HG03460 (cell line): Measurements from ENCODE around the gene RYR1.
"Not testable (repeated sequence)": the region's sequence is repeated elsewhere in the genome, so short reads cannot be mapped to it uniquely, and the experiment has no call there.

Experiments used
- ATAC-seq: cut with Tn5 transposase; IDR thresholded peaks from one replicate; pipeline ENCODE4 v1.9.1; 2021; ENCODE audit not compliant: unreplicated experiment

Gene RYR1

DNA sequence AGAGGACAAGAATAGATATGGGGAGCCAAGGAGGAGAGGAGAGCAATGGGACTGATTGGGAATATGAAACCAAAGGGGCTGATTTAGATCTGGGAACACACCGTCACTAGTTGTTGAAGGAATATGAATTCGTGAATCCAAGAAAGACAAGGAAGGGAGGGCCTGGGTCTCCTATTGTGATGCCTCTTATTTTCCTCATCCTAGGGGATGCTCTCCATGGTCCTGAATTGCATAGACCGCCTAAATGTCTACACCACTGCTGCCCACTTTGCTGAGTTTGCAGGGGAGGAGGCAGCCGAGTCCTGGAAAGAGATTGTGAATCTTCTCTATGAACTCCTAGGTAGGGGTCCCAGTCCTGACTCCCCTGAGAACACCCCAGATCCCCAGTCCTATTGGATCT is 21.5 kb downstream of the RYR1 start:
- no peak for ATAC-seq

DNA sequence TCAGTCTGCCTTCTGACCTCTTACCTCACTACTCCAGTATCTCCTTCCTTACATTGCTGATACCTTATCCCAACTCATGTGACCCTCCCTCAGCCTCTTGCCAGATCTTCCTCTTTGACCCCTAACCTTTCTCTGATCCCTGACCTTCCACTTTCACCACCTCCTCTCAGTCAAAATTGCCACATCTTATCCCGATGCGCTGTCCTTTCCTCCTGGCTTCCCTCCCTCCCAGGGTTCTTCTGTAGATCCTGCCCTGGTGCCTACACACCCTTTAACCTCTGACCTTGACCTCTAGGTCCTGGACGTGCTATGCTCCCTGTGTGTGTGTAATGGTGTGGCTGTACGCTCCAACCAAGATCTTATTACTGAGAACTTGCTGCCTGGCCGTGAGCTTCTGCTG is 23.7 kb downstream of the RYR1 start:
- ATAC-seq = no peak

DNA sequence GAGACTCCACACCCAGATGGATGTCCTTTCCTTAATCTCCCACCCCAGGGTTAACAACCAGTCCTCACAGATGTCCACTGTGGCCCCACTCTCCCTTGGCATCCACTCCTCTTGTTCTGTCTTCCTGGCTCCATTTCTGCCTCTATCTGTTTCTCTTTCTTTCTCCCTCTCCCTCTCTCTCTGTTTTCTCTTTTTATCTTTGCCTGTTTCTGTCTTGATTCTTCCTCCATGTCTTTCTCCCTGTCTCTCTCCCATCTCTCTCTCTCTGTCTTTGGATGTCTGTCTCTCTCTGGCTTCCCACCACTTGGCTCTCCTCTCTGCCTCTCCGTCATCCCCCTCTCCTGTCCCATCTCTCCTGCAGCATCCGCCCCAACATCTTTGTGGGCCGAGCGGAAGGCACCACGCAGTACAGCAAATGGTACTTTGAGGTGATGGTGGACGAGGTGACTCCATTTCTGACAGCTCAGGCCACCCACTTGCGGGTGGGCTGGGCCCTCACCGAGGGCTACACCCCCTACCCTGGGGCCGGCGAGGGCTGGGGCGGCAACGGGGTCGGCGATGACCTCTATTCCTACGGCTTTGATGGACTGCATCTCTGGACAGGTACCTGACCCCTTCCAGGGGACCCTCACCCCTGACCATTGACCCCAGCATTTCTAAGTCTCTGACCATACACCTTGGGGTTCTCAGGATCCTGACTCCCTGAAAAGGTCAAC is 24.4 kb downstream of the RYR1 start:
- no peak for ATAC-seq

DNA sequence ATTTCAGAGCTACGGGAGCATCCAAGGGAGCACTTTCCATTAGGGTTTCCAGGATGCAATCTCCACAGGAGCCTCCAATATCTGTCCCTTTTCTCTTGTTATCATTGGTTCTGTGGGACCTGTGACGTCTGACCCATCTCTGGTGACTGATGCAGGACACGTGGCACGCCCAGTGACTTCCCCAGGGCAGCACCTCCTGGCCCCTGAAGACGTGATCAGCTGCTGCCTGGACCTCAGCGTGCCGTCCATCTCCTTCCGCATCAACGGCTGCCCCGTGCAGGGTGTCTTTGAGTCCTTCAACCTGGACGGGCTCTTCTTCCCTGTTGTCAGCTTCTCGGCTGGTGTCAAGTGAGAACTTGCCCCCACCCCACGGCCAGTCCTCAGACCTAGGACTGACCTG is 25.5 kb downstream of the RYR1 start:
- no peak for ATAC-seq

DNA sequence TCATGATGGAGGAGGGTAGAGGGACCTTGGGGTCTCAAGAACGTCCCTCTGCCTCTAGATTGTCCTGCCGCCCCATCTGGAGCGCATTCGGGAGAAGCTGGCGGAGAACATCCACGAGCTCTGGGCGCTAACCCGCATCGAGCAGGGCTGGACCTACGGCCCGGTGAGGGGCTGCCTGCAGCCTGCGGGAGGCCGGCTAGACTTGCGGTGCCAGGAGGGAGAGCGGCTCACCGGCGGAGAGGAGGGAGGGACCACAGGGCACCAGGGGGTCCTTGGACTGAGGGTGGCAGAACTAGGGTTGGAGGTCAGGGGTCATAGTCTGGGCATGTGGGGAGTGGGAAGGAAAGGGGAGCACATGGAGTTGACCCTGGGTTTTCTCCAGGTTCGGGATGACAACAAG is 29.9 kb downstream of the RYR1 start:
- ATAC-seq = no peak

DNA sequence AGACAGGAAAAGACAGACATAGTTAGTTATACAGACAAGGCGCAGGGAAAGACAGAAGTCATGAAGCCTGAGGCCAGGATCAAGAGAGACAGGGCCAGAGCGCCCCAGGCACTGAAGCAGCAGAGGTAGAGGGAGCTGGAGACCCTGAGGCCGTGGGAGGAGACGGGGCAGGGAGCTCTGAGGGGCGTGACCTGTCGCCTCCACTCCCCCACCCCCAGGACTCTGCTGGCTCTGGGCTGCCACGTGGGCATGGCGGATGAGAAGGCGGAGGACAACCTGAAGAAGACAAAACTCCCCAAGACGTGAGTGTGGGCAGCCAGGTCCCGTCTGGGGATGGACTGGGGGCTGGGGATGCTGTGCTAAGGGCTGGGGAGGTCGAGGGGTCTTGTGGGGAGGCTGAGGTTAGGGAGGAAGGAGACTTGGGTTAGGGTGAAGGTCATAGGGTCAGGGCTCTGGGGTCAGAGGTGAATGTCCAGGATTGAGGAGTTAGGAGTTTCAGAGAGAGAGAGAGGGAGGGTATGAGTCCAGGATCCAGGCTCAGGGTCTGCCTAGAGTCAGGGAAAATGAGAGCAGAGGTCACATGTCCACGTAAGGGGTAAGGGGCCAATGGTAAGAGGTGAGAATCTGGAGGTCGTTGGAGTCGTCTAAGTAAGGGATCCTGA is 31.1 kb downstream of the RYR1 start:
- no peak for ATAC-seq

DNA sequence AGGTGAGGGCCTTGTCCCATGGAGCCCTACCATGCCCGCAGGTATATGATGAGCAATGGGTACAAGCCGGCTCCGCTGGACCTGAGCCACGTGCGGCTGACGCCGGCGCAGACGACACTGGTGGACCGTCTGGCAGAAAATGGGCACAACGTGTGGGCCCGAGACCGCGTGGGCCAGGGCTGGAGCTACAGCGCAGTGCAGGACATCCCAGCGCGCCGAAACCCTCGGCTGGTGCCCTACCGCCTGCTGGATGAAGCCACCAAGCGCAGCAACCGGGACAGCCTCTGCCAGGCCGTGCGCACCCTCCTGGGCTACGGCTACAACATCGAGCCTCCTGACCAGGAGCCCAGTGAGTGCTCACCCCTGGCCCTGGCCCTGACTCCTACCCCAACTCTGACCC is 32.6 kb downstream of the RYR1 start:
- ATAC-seq = no peak

DNA sequence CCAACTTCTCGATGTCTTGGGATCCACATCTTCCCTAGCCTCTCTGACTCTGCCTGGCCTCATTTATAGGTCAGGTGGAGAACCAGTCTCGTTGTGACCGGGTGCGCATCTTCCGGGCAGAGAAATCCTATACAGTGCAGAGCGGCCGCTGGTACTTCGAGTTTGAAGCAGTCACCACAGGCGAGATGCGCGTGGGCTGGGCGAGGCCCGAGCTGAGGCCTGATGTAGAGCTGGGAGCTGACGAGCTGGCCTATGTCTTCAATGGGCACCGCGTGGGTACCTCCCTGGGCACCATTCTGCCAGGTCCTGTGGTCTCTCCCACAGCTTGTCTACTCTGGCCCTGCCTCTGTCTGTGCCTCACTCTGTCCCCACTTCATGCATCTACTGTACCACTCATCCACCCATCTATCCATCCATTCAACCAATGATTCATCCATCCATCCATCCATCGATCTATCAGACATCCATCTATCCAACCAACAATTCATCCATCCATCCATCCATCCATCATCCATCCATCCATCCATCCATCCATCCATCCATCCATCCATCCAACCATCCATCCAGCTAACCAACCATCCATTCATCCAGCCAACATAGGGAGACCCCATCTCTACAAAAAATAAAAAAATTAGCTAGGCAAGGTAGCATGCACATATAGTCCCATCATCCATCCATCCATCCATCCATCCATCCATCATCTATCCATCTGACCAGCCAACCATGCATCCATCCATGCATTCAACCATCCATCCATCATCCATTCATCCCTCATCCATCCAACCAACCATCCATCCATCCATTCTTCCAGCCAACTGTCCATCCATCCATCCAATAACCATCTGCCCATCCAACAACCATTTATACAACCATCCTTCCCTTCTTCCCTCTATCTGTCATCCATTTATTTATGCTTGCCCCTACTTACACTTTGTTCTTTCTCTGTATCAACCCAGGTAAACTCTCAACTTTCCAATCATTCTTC is 34.3 kb downstream of the RYR1 start:
- ATAC-seq = no peak

DNA sequence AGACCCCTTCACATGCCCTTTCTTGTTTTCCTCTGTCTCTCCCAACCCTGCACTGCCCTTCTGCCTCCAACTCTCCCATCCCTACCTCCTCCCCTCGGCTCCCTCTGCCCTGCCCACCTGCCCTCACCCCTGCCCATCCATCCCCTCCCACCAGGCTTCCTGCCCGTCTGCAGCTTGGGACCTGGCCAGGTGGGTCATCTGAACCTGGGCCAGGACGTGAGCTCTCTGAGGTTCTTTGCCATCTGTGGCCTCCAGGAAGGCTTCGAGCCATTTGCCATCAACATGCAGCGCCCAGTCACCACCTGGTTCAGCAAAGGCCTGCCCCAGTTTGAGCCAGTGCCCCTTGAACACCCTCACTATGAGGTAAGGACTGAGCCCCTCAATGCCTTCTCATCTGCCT is 35.7 kb downstream of the RYR1 start:
- no peak for ATAC-seq

DNA sequence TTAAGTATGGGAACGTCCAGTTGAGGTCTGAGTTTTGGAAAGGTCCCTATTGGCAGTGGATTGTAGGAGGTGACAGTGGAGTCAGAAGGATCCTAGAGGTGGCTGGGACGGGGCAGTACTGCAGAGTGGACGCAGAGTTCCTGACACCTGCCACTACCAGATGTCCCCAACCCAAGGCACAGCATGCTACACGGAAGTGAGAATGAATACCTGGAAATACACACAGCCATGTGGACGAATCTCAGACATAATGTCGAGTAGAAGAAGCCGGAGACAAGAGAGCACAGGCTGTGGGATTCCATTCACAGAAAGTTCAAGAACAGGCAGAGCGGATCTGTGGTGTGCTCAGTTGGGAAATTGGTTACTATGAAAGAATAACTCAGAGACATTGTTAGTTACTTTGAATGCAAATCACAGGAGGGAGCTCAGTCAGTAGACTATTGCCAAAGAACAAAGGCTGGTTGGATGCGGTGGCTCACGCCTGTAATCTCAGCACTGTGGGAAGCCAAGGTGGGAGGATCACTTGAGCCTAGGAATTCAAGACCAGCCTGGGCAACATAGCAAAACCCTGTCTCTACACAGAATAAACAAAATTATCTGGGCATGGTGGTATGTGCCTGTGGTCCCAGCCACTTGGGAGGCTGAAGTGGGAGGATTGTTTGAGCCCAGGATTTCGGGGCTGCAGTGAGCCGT is 37.4 kb downstream of the RYR1 start:
- no peak for ATAC-seq

DNA sequence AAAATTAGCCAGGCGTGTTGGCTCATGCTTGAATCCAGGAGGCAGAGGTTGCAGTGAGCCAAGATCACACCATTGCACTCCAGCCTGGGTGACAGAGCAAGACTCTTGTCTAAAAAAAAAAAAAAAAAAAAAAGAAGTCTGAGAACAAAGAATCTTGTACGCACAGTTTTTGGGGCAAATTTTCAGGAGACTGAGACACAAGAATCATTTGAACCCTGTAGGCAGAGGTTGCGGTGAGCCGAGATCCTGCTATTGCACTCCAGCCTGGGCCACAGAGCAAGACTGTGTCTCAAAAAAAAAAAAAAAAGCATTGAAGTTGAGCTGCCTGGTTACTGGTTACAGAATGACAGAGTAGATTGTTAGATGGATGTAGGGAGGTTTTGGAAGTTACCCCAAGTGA is 39.2 kb downstream of the RYR1 start:
- not testable (repeated sequence) for ATAC-seq

DNA sequence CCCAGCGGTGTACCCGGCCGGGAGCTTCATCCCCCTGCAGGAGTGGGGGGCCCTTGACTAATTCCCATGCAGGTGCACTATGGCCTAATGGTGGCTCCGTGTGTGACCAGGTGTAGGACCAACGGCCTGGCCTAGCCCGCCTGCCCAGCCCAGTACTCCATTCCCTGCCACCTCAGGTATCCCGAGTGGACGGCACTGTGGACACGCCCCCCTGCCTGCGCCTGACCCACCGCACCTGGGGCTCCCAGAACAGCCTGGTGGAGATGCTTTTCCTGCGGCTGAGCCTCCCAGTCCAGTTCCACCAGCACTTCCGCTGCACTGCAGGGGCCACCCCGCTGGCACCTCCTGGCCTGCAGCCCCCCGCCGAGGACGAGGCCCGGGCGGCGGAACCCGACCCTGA is 39.7 kb downstream of the RYR1 start:
- no peak for ATAC-seq

DNA sequence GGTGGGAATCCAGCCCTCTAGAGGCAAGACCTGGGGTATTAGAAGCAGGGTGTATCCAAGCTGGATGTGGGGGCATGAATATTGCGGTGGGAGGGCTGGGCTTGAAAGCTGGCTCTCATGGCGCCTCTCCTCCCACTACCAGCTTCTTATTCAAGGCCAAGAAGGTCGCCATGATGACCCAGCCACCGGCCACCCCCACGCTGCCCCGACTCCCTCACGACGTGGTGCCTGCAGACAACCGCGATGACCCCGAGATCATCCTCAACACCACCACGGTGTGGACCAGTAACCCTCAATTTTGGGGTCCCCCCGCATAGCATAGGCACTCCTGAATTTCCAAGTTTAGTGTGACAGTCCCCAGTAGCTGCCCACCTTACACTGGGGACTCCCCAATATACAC is 41.7 kb downstream of the RYR1 start:
- no peak for ATAC-seq

DNA sequence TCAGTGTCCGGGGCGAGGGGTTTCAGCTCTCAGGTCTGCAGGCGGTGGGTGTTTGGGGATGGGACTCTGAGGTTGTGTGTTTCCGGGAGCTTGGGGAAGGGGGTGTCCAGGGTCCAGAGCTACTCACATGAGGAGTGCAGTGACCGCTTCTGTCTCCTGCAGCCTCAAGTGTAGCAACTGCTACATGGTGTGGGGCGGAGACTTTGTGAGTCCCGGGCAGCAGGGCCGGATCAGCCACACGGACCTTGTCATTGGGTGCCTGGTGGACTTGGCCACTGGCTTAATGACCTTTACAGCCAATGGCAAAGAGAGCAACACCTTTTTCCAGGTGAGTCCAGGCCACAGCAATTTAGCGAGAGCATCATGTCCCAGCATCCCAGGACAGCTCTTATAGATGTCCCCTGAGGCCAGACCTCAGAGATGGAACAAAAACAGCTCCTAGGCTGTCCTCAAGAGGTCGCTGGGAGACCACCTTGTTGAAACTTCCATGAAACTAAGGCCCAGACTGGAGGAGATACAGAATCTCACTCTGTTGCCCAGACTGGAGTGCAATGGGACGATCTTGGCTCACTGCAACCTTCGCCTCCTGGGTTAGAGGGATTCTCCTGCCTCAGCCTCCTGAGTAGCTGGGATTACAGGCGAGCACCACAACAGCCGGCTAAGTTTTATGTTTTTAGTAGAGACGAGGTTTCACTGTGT is 44.9 kb downstream of the RYR1 start:
- ATAC-seq = no peak

DNA sequence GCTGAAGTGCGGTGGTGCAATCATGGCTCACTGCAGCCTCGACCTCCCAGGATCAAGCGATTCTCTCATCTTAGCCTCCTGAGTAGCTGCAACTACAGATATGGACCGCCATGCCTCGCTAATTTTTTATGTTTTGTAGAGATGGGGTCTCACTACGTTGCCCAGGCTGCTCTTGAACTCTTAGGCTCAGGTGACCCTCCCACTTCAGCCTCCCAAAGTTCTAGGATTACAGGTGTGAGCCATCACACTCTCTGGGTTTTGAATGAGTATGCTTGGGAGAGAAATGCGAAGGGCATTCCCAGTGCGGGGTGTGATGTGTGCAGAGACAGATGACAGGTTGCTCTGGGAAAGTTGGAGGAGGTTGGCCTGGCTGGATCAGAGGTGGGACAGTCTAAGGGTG is 49.0 kb downstream of the RYR1 start:
- no peak for ATAC-seq

DNA sequence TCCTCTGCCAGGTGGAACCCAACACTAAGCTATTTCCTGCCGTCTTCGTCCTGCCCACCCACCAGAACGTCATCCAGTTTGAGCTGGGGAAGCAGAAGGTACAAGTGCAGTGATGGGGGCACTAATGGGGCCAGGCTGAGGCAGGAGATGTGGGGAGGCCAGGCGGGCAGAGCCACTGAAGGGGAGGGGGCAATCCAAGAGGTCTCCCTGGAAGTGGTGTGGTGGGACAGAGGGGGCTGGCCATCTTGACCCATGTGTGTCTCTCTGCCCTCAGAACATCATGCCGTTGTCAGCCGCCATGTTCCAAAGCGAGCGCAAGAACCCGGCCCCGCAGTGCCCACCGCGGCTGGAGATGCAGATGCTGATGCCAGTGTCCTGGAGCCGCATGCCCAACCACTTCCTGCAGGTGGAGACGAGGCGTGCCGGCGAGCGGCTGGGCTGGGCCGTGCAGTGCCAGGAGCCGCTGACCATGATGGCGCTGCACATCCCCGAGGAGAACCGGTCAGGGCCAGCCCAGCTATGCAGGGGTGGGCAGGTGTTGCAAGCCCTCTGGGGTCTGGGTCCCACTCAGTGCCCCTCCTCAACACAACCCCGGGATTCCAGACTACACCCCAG is 49.6 kb downstream of the RYR1 start:
- ATAC-seq = no peak

DNA sequence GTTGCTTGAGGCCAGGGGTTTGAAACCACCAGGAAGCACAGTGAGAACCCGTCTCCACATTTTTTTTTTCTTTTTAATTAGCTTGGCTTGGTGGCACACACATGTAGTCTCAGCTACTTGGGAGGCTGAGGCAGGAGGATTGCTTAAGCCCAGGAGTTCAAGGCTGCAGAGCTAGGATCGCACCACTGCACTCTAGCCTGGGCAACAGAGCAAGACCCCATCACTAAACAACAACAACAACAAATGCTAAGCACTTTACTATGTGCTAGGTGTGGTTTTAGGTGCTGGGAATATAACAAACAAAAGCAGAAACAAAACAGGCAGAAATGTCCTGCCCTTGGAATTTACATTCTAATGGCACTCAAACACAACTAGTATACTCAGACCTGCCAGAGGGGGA is 51.3 kb downstream of the RYR1 start:
- no peak for ATAC-seq

DNA sequence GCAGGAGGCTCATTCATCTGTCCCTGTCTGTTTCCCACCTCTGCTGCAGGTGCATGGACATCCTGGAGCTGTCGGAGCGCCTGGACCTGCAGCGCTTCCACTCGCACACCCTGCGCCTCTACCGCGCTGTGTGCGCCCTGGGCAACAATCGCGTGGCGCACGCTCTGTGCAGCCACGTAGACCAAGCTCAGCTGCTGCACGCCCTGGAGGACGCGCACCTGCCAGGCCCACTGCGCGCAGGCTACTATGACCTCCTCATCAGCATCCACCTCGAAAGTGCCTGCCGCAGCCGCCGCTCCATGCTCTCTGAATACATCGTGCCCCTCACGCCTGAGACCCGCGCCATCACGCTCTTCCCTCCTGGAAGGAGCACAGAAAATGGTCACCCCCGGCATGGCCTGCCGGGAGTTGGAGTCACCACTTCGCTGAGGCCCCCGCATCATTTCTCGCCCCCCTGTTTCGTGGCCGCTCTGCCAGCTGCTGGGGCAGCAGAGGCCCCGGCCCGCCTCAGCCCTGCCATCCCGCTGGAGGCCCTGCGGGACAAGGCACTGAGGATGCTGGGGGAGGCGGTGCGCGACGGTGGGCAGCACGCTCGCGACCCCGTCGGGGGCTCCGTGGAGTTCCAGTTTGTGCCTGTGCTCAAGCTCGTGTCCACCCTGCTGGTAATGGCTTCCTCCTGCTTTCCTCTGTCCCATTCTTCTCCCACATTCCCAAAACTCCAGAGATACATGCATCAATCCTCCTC is 52.2 kb downstream of the RYR1 start:
- ATAC-seq = no peak

DNA sequence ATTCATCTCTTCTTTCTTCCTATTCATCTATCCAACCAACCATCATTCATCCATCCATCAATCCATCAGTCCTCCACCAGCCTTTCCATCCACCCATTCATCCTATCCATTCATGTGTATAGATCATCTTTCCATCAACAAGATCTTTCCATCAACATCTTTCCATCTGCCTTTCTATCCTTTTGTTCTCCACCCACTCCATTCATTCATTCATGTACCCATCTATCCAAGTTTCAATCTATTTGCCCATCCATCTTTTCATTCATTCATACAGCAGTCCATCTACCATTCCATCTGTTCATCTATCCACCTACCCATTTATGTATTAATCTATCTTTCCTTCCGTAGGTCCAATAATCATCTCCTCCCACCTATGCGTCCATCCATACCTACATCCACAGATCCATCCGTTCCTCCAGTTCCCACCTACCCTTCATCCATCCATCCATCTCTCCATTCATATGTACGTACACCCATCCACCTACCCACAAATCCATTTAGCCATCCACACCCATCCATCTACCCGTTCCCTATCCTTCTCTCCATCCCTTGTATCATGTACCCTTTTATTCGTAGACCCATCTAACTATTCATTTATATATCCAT is 53.3 kb downstream of the RYR1 start:
- ATAC-seq = no peak
